Large intestine (tissue), 3 donors: ENCODE measurements around the gene PLXNC1. TPM values are rescaled to one million over a fixed set of nuclear protein-coding genes. Genes with fewer than 3 reads are reported as not detected.

ENCODE experiments used
- DNase-seq, 2 donors: peaks; one replicate each; pipeline versions ENCODE4 v3.0.0 to v3.0.0-alpha.2; 2013
- H3K27ac ChIP-seq: one replicate; pipeline ENCODE4 v1.5.1; 2013; ENCODE audit warnings: low read length
- H3K27me3 ChIP-seq: 2 replicates; pipeline ENCODE4 v1.6.1; 2013; ENCODE audit warnings: low read length; ENCODE audit not compliant: control insufficient read depth, insufficient read depth
- H3K36me3 ChIP-seq: 2 replicates; pipeline ENCODE4 v1.6.1; 2013; ENCODE audit warnings: low read length; ENCODE audit not compliant: control insufficient read depth, insufficient read depth
- H3K4me1 ChIP-seq: one replicate; pipeline ENCODE4 v1.6.1; 2013; ENCODE audit warnings: low read length; ENCODE audit not compliant: control insufficient read depth, insufficient read depth
- H3K4me3 ChIP-seq: one replicate; pipeline ENCODE4 v1.5.1; 2013; ENCODE audit warnings: low read length
- H3K9me3 ChIP-seq: one replicate; pipeline ENCODE4 v1.6.1; 2013; ENCODE audit warnings: mild to moderate bottlenecking, low read depth, low read length, moderate library complexity; ENCODE audit not compliant: control insufficient read depth
- WGBS: methylation state at CpG from one replicate; pipeline ENCODE4 v1.1.5; 2013; ENCODE audit warnings: low lambda C conversion rate; ENCODE audit not compliant: insufficient coverage; 5-methylcytosine and 5-hydroxymethylcytosine counted together
- polyA plus RNA-seq: library from polyadenylated mRNA; unstranded; fragments of 120-200 nt; gene quantifications from one replicate; pipeline ENCODE4 v1.2.1, GENCODE V29; 2013

Gene PLXNC1
- polyA plus RNA-seq, 1 donor, result 20.3 TPM

GRCh38 chr12:94255006-94255405 is 106.6 kb downstream of the PLXNC1 start:
- 100% methylated on average over 1 of the region's 3 CpGs for WGBS
- peaks cover 15% of the 10 kb centered on the region for H3K36me3 ChIP-seq

GRCh38 chr12:94255428-94255827 is 107.1 kb downstream of the PLXNC1 start:
- peaks cover 15% of the 10 kb centered on the region for H3K36me3 ChIP-seq
- no peak overlapping the region for H3K27ac ChIP-seq
- H3K27me3 ChIP-seq, result no peaks in the 10 kb centered on the region
- no peaks in the 10 kb centered on the region for H3K4me1 ChIP-seq
- DNase-seq, result no peak
- no peak overlapping the region for H3K4me3 ChIP-seq
- no peaks in the 10 kb centered on the region for H3K9me3 ChIP-seq

More at GRCh38 chr12:94255006-94255405, 106.6 kb downstream of the PLXNC1 start:
- no peaks in the 10 kb centered on the region for H3K9me3 ChIP-seq
- no peak for DNase-seq
- H3K4me3 ChIP-seq, result no peak overlapping the region
- no peaks in the 10 kb centered on the region for H3K4me1 ChIP-seq
- H3K27me3 ChIP-seq, result no peaks in the 10 kb centered on the region
- no peak overlapping the region for H3K27ac ChIP-seq

- DNase-seq, result no peak
- Histone ChIP-seq H3K27ac (no peak overlapping the region), H3K36me3 (peaks cover 20% of the 10 kb centered on the region), H3K9me3 (no peaks in the 10 kb centered on the region), H3K4me3 (no peak overlapping the region), H3K4me1 (no peaks in the 10 kb centered on the region), H3K27me3 (no peaks in the 10 kb centered on the region)
- 90% methylated on average over 2 of the region's 2 CpGs for WGBS
Observed at GRCh38 chr12:94258593-94258992, 110.2 kb downstream of the PLXNC1 start.

DNA sequence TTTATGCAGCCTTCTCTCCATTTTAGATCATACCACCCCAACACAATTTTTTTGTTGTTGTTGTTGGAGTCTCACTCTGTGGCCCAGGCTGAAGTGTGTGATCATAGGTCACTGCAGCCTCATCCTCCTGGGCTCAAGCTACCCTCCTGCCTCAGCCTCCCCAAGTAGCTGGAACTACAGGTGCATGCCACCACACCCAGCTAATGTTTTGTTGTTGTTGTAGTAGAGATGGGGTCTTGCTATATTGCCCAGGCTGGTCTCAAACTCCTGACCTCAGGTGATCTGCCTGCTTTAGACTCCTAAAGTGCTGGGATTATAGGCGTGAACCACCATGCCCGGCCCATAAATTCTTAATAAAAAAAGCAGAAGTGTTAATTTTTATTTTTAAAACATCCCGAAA is 111.6 kb downstream of the PLXNC1 start:
- 100% methylated on average over 1 of the region's 3 CpGs for WGBS
- no peak for DNase-seq
- H3K36me3 ChIP-seq, result peaks cover 22% of the 10 kb centered on the region
- H3K4me1 ChIP-seq, result no peaks in the 10 kb centered on the region
- H3K4me3 ChIP-seq, result no peak overlapping the region
- H3K9me3 ChIP-seq, result no peaks in the 10 kb centered on the region
- H3K27ac ChIP-seq, result no peak overlapping the region
- H3K27me3 ChIP-seq, result no peaks in the 10 kb centered on the region

- Histone ChIP-seq H3K9me3 (no peaks in the 10 kb centered on the region), H3K4me1 (no peaks in the 10 kb centered on the region), H3K4me3 (no peak overlapping the region), H3K27ac (no peak overlapping the region), H3K27me3 (no peaks in the 10 kb centered on the region), H3K36me3 (peaks cover 21% of the 10 kb centered on the region)
- DNase-seq, result no peak
- WGBS, result no CpG with 5 or more reads among the region's 13 CpGs
Observed at GRCh38 chr12:94260717-94261116, 112.3 kb downstream of the PLXNC1 start.

DNA sequence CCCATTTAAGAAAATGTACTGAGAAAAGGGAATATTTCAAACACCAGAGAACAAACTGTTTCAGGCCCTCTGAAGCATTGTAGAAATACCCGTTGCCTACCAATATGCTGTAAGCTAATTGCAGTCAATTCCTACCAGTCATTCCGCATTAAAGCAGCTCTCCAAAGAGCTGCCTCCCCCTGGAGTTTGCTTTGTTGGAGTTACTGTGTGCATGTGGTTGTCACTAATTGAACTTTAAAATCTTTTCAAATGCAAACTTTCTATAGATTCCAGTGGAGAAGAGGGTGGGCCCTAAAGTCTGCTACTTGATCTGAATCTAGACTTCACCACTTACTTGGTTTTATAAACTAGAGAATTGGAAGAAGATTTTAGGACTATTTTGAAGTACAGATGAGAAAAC is 112.7 kb downstream of the PLXNC1 start:
- Histone ChIP-seq H3K4me1 (no peaks in the 10 kb centered on the region), H3K9me3 (no peaks in the 10 kb centered on the region), H3K36me3 (peaks cover 21% of the 10 kb centered on the region), H3K4me3 (no peak overlapping the region), H3K27me3 (no peaks in the 10 kb centered on the region), H3K27ac (no peak overlapping the region)
- WGBS, result no CpG with 5 or more reads among the region's 2 CpGs
- no peak for DNase-seq

GRCh38 chr12:94261786-94262185 is 113.4 kb downstream of the PLXNC1 start:
- DNase-seq, result no peak
- peak overlapping the region; percentile 14 for H3K27ac ChIP-seq
- peaks cover 21% of the 10 kb centered on the region for H3K36me3 ChIP-seq
- no CpG with 5 or more reads among the region's 3 CpGs for WGBS
- H3K9me3 ChIP-seq, result no peaks in the 10 kb centered on the region
- no peaks in the 10 kb centered on the region for H3K27me3 ChIP-seq
- H3K4me1 ChIP-seq, result no peaks in the 10 kb centered on the region
- H3K4me3 ChIP-seq, result no peak overlapping the region

GRCh38 chr12:94262228-94263010 is 114.0 kb downstream of the PLXNC1 start:
- Histone ChIP-seq H3K27ac (peak overlapping the region; percentile 14), H3K36me3 (peaks cover 21% of the 10 kb centered on the region), H3K9me3 (no peaks in the 10 kb centered on the region), H3K4me3 (peak overlapping the region; percentile 25), H3K27me3 (no peaks in the 10 kb centered on the region), H3K4me1 (no peaks in the 10 kb centered on the region)
- WGBS, result no CpG with 5 or more reads among the region's 17 CpGs
- peak; percentile 67 to 72 for DNase-seq

DNA sequence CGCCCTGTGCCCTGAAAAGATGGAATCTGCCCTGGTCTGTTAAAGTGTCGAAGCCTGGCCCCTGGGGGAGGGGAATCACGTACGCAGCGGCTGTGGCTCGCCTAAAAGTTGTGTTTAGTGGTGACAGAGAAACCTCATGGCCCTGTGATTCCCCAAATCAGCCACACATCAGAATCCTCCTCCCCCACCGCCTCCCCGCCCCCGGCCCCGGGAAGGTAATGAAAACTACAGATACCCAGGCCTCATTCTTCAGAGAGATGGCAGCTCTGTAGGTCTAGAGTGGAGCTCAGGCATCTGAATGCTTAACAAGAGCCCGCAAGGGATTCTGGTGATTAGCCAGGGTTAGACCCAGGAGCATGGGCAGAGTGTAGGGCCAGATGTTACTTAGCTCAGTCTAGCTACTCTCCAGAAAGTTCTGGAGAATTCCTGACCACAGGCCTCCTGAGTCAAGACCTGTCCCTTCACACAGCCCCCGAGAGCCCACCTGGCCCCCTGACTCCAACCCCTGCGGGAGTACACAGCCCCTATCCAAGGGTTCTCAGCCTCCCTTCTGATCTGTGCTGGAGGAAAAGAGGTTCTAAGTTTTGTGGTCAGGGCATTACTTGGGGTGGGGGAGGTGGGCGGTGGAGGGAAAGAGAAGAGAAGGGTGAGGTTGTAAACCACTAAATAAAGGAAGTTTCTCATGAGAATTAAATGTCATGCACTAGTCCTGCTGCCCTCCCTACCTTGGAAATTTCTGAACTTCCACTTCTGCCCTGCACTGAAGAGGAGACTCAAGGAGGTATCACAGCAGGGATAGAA is 114.8 kb downstream of the PLXNC1 start:
- no peak overlapping the region for H3K4me3 ChIP-seq
- no peaks in the 10 kb centered on the region for H3K9me3 ChIP-seq
- H3K27me3 ChIP-seq, result no peaks in the 10 kb centered on the region
- no CpG with 5 or more reads among the region's 14 CpGs for WGBS
- H3K36me3 ChIP-seq, result peaks cover 21% of the 10 kb centered on the region
- no peaks in the 10 kb centered on the region for H3K4me1 ChIP-seq
- no peak for DNase-seq
- H3K27ac ChIP-seq, result no peak overlapping the region

DNA sequence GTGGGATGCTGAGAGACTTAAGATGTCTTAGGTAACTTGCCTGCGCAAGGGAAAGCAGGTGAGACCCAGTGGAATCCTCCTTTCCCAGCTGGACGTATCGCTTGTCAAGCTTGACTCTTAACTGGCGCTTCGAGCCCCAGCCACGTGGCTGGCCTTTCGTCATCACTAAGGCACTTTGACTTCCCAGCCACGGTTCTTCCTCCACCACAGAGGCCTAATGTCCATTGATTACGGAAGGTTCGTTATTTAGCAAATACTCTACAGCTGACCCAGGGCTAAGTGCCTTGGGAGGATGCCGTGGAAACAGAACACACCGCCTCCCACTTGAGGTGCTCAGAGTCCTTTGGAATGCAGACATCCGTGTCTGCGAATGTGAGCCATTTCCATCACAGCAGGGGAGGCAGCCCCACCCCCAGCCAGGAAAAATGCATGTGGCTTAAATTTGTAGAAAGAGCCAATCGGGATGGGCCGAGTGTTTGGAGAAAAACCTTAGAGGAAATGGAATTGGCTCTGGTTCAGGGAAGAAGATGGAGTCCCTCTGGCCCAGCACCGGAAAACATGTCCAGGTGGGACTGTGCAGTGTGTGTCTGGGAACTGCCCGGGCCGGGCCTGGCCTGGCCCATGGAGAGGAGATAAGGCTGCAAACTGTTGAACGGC is 115.7 kb downstream of the PLXNC1 start:
- Histone ChIP-seq H3K27ac (no peak overlapping the region), H3K27me3 (no peaks in the 10 kb centered on the region), H3K36me3 (peaks cover 21% of the 10 kb centered on the region), H3K9me3 (no peaks in the 10 kb centered on the region), H3K4me3 (no peak overlapping the region), H3K4me1 (no peaks in the 10 kb centered on the region)
- DNase-seq, result peak in 1 of 2 donors; percentile 34
- WGBS, result 80% methylated on average over 1 of the region's 20 CpGs
